Liver (tissue), 3 donors: ENCODE results near the gene SNHG17.

Experiments
- EGR1 ChIP-seq, 2 donors: IDR thresholded peaks; 2 replicates each; pipeline ENCODE4 v1.6.1; 2016 to 2018; ENCODE audit warnings: antibody characterized with exemption in 2 of 2, low read depth in 2 of 2
- JUND ChIP-seq, 2 donors: IDR thresholded peaks; 2 replicates each; pipeline ENCODE4 v1.6.1; 2016; ENCODE audit warnings: antibody characterized with exemption in 2 of 2
- RAD21 ChIP-seq, 2 donors: IDR thresholded peaks; 2 replicates each; pipeline ENCODE4 v1.6.1; 2016; ENCODE audit warnings: antibody characterized with exemption in 2 of 2, mild to moderate bottlenecking in 2 of 2
- TAF1 ChIP-seq: conservative IDR thresholded peaks from 2 replicates; pipeline ENCODE4 v1.6.1; 2016; ENCODE audit warnings: antibody characterized with exemption, mild to moderate bottlenecking
- YY1 ChIP-seq: IDR thresholded peaks from 2 replicates; pipeline ENCODE4 v1.6.1; 2016; ENCODE audit warnings: antibody characterized with exemption, mild to moderate bottlenecking
- ZBTB33 ChIP-seq: IDR thresholded peaks from 2 replicates; pipeline ENCODE4 v1.6.1; 2016; ENCODE audit warnings: antibody characterized with exemption
- TF ChIP-seq, protein P1 (sequence below): fragments of 150-350 bp; IDR thresholded peaks from 2 replicates; pipeline ENCODE4 v1.5.1; 2017; ENCODE audit warnings: improper control_type of control experiment, low read depth, low read length; ENCODE audit not compliant: missing input control
- donor health status: healthy.
- donor health status: healthy.

GRCh38 chr20:38387953-38388352 is 47.2 kb downstream of the SNHG17 start:
- TF ChIP-seq, protein P1, sequence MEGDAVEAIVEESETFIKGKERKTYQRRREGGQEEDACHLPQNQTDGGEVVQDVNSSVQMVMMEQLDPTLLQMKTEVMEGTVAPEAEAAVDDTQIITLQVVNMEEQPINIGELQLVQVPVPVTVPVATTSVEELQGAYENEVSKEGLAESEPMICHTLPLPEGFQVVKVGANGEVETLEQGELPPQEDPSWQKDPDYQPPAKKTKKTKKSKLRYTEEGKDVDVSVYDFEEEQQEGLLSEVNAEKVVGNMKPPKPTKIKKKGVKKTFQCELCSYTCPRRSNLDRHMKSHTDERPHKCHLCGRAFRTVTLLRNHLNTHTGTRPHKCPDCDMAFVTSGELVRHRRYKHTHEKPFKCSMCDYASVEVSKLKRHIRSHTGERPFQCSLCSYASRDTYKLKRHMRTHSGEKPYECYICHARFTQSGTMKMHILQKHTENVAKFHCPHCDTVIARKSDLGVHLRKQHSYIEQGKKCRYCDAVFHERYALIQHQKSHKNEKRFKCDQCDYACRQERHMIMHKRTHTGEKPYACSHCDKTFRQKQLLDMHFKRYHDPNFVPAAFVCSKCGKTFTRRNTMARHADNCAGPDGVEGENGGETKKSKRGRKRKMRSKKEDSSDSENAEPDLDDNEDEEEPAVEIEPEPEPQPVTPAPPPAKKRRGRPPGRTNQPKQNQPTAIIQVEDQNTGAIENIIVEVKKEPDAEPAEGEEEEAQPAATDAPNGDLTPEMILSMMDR = no peak
- TF ChIP-seq ZBTB33 = no peak
- no peak for TF ChIP-seq JUND (IDR thresholded peaks at IDR 0.05)
- TF ChIP-seq YY1 = no peak
- no peak for TF ChIP-seq RAD21 (IDR thresholded peaks at IDR 0.05)
- no peak for TF ChIP-seq TAF1
- no peak for TF ChIP-seq EGR1 (IDR thresholded peaks at IDR 0.05; ENCODE audit: low read depth in 2 of 2)
